ENCODE data around the gene ANO10. TPM values are rescaled to one million over a fixed set of nuclear protein-coding genes. Genes with fewer than 3 reads are reported as not detected.
A peak's percentile ranks its signal among the peaks of the same experiment; 100 is the strongest.

Gene ANO10
- total and polyA plus RNA-seq, 2 of the 8 experiments (the other 6 are each of a cell fraction or from before 2014, with no cell fraction given), result 38.0 to 53.2 TPM

GRCh38 chr3:43627360-43627759 lies 5.5 kb upstream of the ANO10 start:
- Histone ChIP-seq H3K27me3 (replicated peaks in 1 of 4; ENCODE audit: control insufficient read depth in 3 of 4, extremely low read depth in 1 of 4, insufficient read depth in 3 of 4, low read length in 3 of 4) (no peaks in the 10 kb centered on the region), H2AFZ (ENCODE audit: low read length) (0 out of 2 replicates have a peak overlapping the region, but pooled peaks have one; percentile 6), H3K18ac (ENCODE audit: extremely low read depth, low read length) (no peak overlapping the region), H2BK5ac (ENCODE audit: low read depth, low read length) (no peak overlapping the region), H4K8ac (ENCODE audit: extremely low read depth, insufficient read depth, low read length) (no peak overlapping the region), H3K9me3 (ENCODE audit: insufficient read depth in 2 of 2, low read depth in 1 of 2, low read length in 1 of 2) (no peaks in the 10 kb centered on the region; a peak in 1 of 4 replicates), H3K79me1 (ENCODE audit: low read depth, low read length) (no peaks in the 10 kb centered on the region), H2AK5ac (ENCODE audit: low read depth, low read length) (no peak overlapping the region), H3K4me2 (ENCODE audit: insufficient read depth in 1 of 2, low read depth in 2 of 2, low read length in 2 of 2) (no peak overlapping the region), H3K27ac (ENCODE audit: low read depth, low read length) (no peak overlapping the region), H3K4me3 (ENCODE audit: extremely low read depth in 1 of 4, insufficient read depth in 2 of 4, low read depth in 3 of 4, low read length in 4 of 4) (no peak overlapping the region), H3K36me3 (ENCODE audit: control insufficient read depth in 2 of 4, insufficient read depth in 4 of 4, low read length in 3 of 4) (no peaks in the 10 kb centered on the region; a peak in 2 of 8 replicates), H2BK12ac (ENCODE audit: low read depth, low read length) (no peak overlapping the region), H3K14ac (ENCODE audit: insufficient read length) (no peak overlapping the region), H3K4ac (replicated peaks; ENCODE audit: insufficient read length, low read depth, low read length) (no peak overlapping the region), H3K23ac (ENCODE audit: insufficient read length) (no peak overlapping the region), H3K4me1 (replicated peaks in 1 of 4; ENCODE audit: control insufficient read depth in 3 of 4, insufficient read depth in 4 of 4, low read length in 3 of 4) (peaks cover 0 to 3% (median 1%) of the 10 kb centered on the region in 4 experiments; a peak in 2 of 7 replicates), H3K79me2 (ENCODE audit: control insufficient read depth in 1 of 2, insufficient read depth in 2 of 2, low read length in 2 of 2) (no peaks in the 10 kb centered on the region), H4K20me1 (replicated peaks in 1 of 2; ENCODE audit: control insufficient read depth in 1 of 2, insufficient read depth in 2 of 2, low read length in 2 of 2) (no peaks in the 10 kb centered on the region), H3K56ac (replicated peaks; ENCODE audit: insufficient read length, low read depth, low read length) (no peak overlapping the region), H2BK20ac (ENCODE audit: low read length) (no peak overlapping the region), H4K91ac (replicated peaks; ENCODE audit: insufficient read length, low read length) (no peak overlapping the region), H3K9ac (replicated peaks in 1 of 4; ENCODE audit: extremely low read depth in 1 of 4, low read depth in 3 of 4, low read length in 3 of 4) (no peak overlapping the region), H2BK120ac (replicated peaks; ENCODE audit: low read depth, low read length) (no peak overlapping the region), H2BK15ac (ENCODE audit: low read length) (no peak overlapping the region), H4K5ac (ENCODE audit: insufficient read length, low read depth, low read length) (no peak overlapping the region), H3K23me2 (ENCODE audit: low read depth, low read length) (peaks cover 4% of the 10 kb centered on the region; the same call in 1 of the 2 replicates)
- no peak for DNase-seq (ENCODE audit: low read depth in 1 of 2, low spot score in 2 of 2)
- WGBS, 2 experiments (ENCODE audit: extremely low coverage in 1 of 2, insufficient coverage in 1 of 2, insufficient read length in 1 of 2, insufficient replicate concordance in 2 of 2, low coverage in 1 of 2, low lambda C conversion rate in 2 of 2, missing lambda C conversion rate in 1 of 2), result 84% methylated on average over 2 of the region's 2 CpGs; no CpG with 5 or more reads in 1 of the 2 experiments
- CTCF ChIA-PET (ENCODE audit: partially characterized antibody), result no interaction called here
- FAIRE-seq, result no peak
- POLR2A ChIA-PET (ENCODE audit: partially characterized antibody), result no interaction called here
- no peak for TF ChIP-seq CBX5 (IDR thresholded peaks at IDR 0.05; ENCODE audit: low read depth, low read length)
- TF ChIP-seq BRCA1 (IDR thresholded peaks at IDR 0.05; ENCODE audit: low read depth, low read length), result no peak
- no peak for TF ChIP-seq JUN (IDR thresholded peaks at IDR 0.05; ENCODE audit: low read depth, low read length)
- no peak for TF ChIP-seq USF2 (IDR thresholded peaks at IDR 0.05; ENCODE audit: low read length)
- TF ChIP-seq TCF12 (IDR thresholded peaks at IDR 0.05; ENCODE audit: low read depth, low read length), result no peak
- TF ChIP-seq BCL11A (IDR thresholded peaks at IDR 0.05; ENCODE audit: low read depth in 2 of 2, low read length in 2 of 2), result no peak
- TF ChIP-seq RAD21 (IDR thresholded peaks at IDR 0.05 in 1 of 2, conservative IDR thresholded peaks at IDR 0.05 in 1 of 2; ENCODE audit: low read depth in 2 of 2, low read length in 2 of 2), result no peak
- TF ChIP-seq CHD2 (IDR thresholded peaks at IDR 0.05; ENCODE audit: low read length), result no peak
- no peak for TF ChIP-seq TAF7 (optimal IDR thresholded peaks at IDR 0.05; ENCODE audit: borderline replicate concordance, low read depth, low read length)
- no peak for TF ChIP-seq SP2 (IDR thresholded peaks at IDR 0.05; ENCODE audit: low read length)
- TF ChIP-seq GTF2F1 (IDR thresholded peaks at IDR 0.05; ENCODE audit: borderline replicate concordance, low read depth, low read length), result no peak

Data from H1 (cell line).